ENCODE data around the gene AASDH. TPM values are rescaled to one million over a fixed set of nuclear protein-coding genes. Genes with fewer than 3 reads are reported as not detected.

Gene AASDH
- polyA plus RNA-seq, 1 donor (not counting 4 experiments of a cell fraction or from before 2014, with no cell fraction given): 15.5 TPM

- dilution Hi-C loops (cut with MboI; ENCODE audit: extremely low pct_ligation_motif_present, low sequenced_read_pairs): no loop called here
- Histone ChIP-seq H3K27ac (ENCODE audit: control insufficient read depth, insufficient read depth, low read length) (no peak overlapping the region), H4K20me1 (ENCODE audit: control insufficient read depth, extremely low read depth, insufficient read depth, low read length) (peaks cover 4% of the 10 kb centered on the region), H3K9ac (ENCODE audit: control insufficient read depth, extremely low read depth, insufficient read depth, low read length) (no peak overlapping the region), H2AFZ (ENCODE audit: control insufficient read depth, low read length) (no peak overlapping the region), H3K79me2 (ENCODE audit: control insufficient read depth, insufficient read depth, low read length) (peaks cover 99% of the 10 kb centered on the region), H3K4me1 (ENCODE audit: control insufficient read depth, extremely low read depth, insufficient read depth, low read length) (peaks cover 13% of the 10 kb centered on the region), H3K9me3 (ENCODE audit: control insufficient read depth, low read depth, low read length) (no peaks in the 10 kb centered on the region), H3K27me3 (ENCODE audit: control insufficient read depth, extremely low read depth, insufficient read depth, low read length) (no peaks in the 10 kb centered on the region), H3K4me3 (ENCODE audit: control insufficient read depth in 2 of 3, extremely low read depth in 1 of 3, insufficient read depth in 2 of 3, low read depth in 1 of 3, low read length in 3 of 3) (no peak overlapping the region), H3K36me3 (ENCODE audit: control insufficient read depth in 2 of 2, extremely low read depth in 1 of 2, insufficient read depth in 2 of 2, low read length in 2 of 2) (no peaks in the 10 kb centered on the region), H3K4me2 (ENCODE audit: control insufficient read depth, extremely low read depth, insufficient read depth, low read depth, low read length) (no peak overlapping the region), H3K9me1 (ENCODE audit: control insufficient read depth, extremely low read depth, insufficient read depth, low read length) (no peaks in the 10 kb centered on the region)
- no peak for FAIRE-seq
- no peak for DNase-seq (ENCODE audit: low read depth, low spot score)
- no peak for TF ChIP-seq EZH2 (IDR thresholded peaks at IDR 0.05; ENCODE audit: low read length)
Observed at GRCh38 chr4:56430203-56430602, 42.9 kb upstream of the AASDH start.

- H2AFZ ChIP-seq (ENCODE audit: control insufficient read depth, low read length): no peak overlapping the region
- no peak overlapping the region for H3K9ac ChIP-seq (ENCODE audit: control insufficient read depth, extremely low read depth, insufficient read depth, low read length)
- H3K4me3 ChIP-seq (ENCODE audit: control insufficient read depth in 2 of 3, extremely low read depth in 1 of 3, insufficient read depth in 2 of 3, low read depth in 1 of 3, low read length in 3 of 3): no peak overlapping the region
- peaks cover 4% of the 10 kb centered on the region for H3K4me1 ChIP-seq (ENCODE audit: control insufficient read depth, extremely low read depth, insufficient read depth, low read length)
- peaks cover 4% of the 10 kb centered on the region for H4K20me1 ChIP-seq (ENCODE audit: control insufficient read depth, extremely low read depth, insufficient read depth, low read length)
- H3K27ac ChIP-seq (ENCODE audit: control insufficient read depth, insufficient read depth, low read length): no peak overlapping the region
- DNase-seq (ENCODE audit: low read depth, low spot score) (no peak), FAIRE-seq (no peak)
- TF ChIP-seq EZH2 (IDR thresholded peaks at IDR 0.05; ENCODE audit: low read length) (no peak), CTCF (optimal IDR thresholded peaks at IDR 0.05 in 1 of 3, IDR thresholded peaks at IDR 0.05 in 1 of 3, conservative IDR thresholded peaks at IDR 0.05 in 1 of 3; ENCODE audit: extremely low read depth in 1 of 3, insufficient read depth in 2 of 3, low read length in 3 of 3) (no peak)
- H3K36me3 ChIP-seq (ENCODE audit: control insufficient read depth in 2 of 2, extremely low read depth in 1 of 2, insufficient read depth in 2 of 2, low read length in 2 of 2): no peaks in the 10 kb centered on the region
- no peaks in the 10 kb centered on the region for H3K9me1 ChIP-seq (ENCODE audit: control insufficient read depth, extremely low read depth, insufficient read depth, low read length)
- H3K4me2 ChIP-seq (ENCODE audit: control insufficient read depth, extremely low read depth, insufficient read depth, low read depth, low read length): no peak overlapping the region
- no peaks in the 10 kb centered on the region for H3K27me3 ChIP-seq (ENCODE audit: control insufficient read depth, extremely low read depth, insufficient read depth, low read length)
- H3K9me3 ChIP-seq (ENCODE audit: control insufficient read depth, low read depth, low read length): no peaks in the 10 kb centered on the region
- dilution Hi-C loops (cut with MboI; ENCODE audit: extremely low pct_ligation_motif_present, low sequenced_read_pairs): no loop called here
- peaks cover 97% of the 10 kb centered on the region for H3K79me2 ChIP-seq (ENCODE audit: control insufficient read depth, insufficient read depth, low read length)
Observed at GRCh38 chr4:56427179-56427578, 39.9 kb upstream of the AASDH start.

- Histone ChIP-seq H3K4me3 (ENCODE audit: control insufficient read depth in 2 of 3, extremely low read depth in 1 of 3, insufficient read depth in 2 of 3, low read depth in 1 of 3, low read length in 3 of 3) (no peak overlapping the region), H3K36me3 (ENCODE audit: control insufficient read depth in 2 of 2, extremely low read depth in 1 of 2, insufficient read depth in 2 of 2, low read length in 2 of 2) (no peaks in the 10 kb centered on the region), H3K79me2 (ENCODE audit: control insufficient read depth, insufficient read depth, low read length) (peaks cover 97% of the 10 kb centered on the region), H3K9me3 (ENCODE audit: control insufficient read depth, low read depth, low read length) (no peaks in the 10 kb centered on the region), H3K27me3 (ENCODE audit: control insufficient read depth, extremely low read depth, insufficient read depth, low read length) (no peaks in the 10 kb centered on the region), H4K20me1 (ENCODE audit: control insufficient read depth, extremely low read depth, insufficient read depth, low read length) (no peaks in the 10 kb centered on the region), H3K4me1 (ENCODE audit: control insufficient read depth, extremely low read depth, insufficient read depth, low read length) (no peaks in the 10 kb centered on the region), H3K9ac (ENCODE audit: control insufficient read depth, extremely low read depth, insufficient read depth, low read length) (no peak overlapping the region), H3K4me2 (ENCODE audit: control insufficient read depth, extremely low read depth, insufficient read depth, low read depth, low read length) (no peak overlapping the region), H2AFZ (ENCODE audit: control insufficient read depth, low read length) (no peak overlapping the region), H3K9me1 (ENCODE audit: control insufficient read depth, extremely low read depth, insufficient read depth, low read length) (no peaks in the 10 kb centered on the region), H3K27ac (ENCODE audit: control insufficient read depth, insufficient read depth, low read length) (no peak overlapping the region)
- TF ChIP-seq CTCF (optimal IDR thresholded peaks at IDR 0.05 in 1 of 3, IDR thresholded peaks at IDR 0.05 in 1 of 3, conservative IDR thresholded peaks at IDR 0.05 in 1 of 3; ENCODE audit: extremely low read depth in 1 of 3, insufficient read depth in 2 of 3, low read length in 3 of 3) (no peak), EZH2 (IDR thresholded peaks at IDR 0.05; ENCODE audit: low read length) (no peak)
- FAIRE-seq: no peak
- no peak for DNase-seq (ENCODE audit: low read depth, low spot score)
- dilution Hi-C loops (cut with MboI; ENCODE audit: extremely low pct_ligation_motif_present, low sequenced_read_pairs): no loop called here
Observed at GRCh38 chr4:56426273-56426672, 39.0 kb upstream of the AASDH start.
